HepG2 (cell line): ENCODE results near the gene SIGMAR1. TPM values are rescaled to one million over a fixed set of nuclear protein-coding genes. Genes with fewer than 3 reads are reported as not detected.
A peak's percentile ranks its signal among the peaks of the same experiment; 100 is the strongest.

Experiments used
- CHD4 ChIP-seq: fragments of 200-600 bp; sonication (generic); IDR thresholded peaks from 2 replicates; pipeline ENCODE4 v1.7.0; 2017; ENCODE audit warnings: mild to moderate bottlenecking, low read length, borderline replicate concordance
- FOXP1 ChIP-seq, 2 experiments: fragments of 450-650 bp in 1 of 2; IDR thresholded peaks; 2 replicates each; pipeline ENCODE4 v1.6.1; 2017 to 2018; ENCODE audit warnings: antibody characterized with exemption in 1 of 2
- GATA4 ChIP-seq: sonication (generic); IDR thresholded peaks from 2 replicates; pipeline ENCODE4 v1.6.1; 2016; ENCODE audit warnings: antibody characterized with exemption, low read depth, borderline replicate concordance
- GATAD1 ChIP-seq: IDR thresholded peaks from 2 replicates; pipeline ENCODE4 v1.6.1; 2016; ENCODE audit warnings: missing genetic modification reagents, missing compliant biosample characterization
- NAIF1 ChIP-seq: sonication (generic); formaldehyde crosslinking; IDR thresholded peaks from 2 replicates; pipeline ENCODE4 v1.5.0; 2020; ENCODE audit warnings: mild to moderate bottlenecking, missing genetic modification reagents, borderline replicate concordance
- RBM39 ChIP-seq: fragments of 200-400 bp; formaldehyde crosslinking; IDR thresholded peaks from one replicate; pipeline ENCODE4 v1.6.1; 2018; ENCODE audit warnings: antibody characterized with exemption, mild to moderate bottlenecking, low read depth, low read length; ENCODE audit not compliant: poor library complexity, severe bottlenecking
- SP2 ChIP-seq: sonication (generic); formaldehyde crosslinking; IDR thresholded peaks from 2 replicates; pipeline ENCODE4 v1.5.1; 2020; ENCODE audit warnings: mild to moderate bottlenecking, missing genetic modification reagents
- SRSF1 ChIP-seq: fragments of 200-400 bp; formaldehyde crosslinking; optimal IDR thresholded peaks from 2 replicates; pipeline ENCODE3; 2017; ENCODE audit warnings: mild to moderate bottlenecking, low read depth, low read length, moderate library complexity
- SYNCRIP ChIP-seq: fragments of 200-400 bp; formaldehyde crosslinking; IDR thresholded peaks from 2 replicates; pipeline ENCODE4 v1.6.1; 2018; ENCODE audit warnings: mild to moderate bottlenecking, low read depth, low read length; ENCODE audit not compliant: insufficient read depth
- ZFP36 ChIP-seq: fragments of 150-350 bp; IDR thresholded peaks from 2 replicates; pipeline ENCODE4 v1.6.1; 2018; ENCODE audit warnings: borderline replicate concordance, low read length, low read depth; ENCODE audit not compliant: partially characterized antibody
- ZGPAT ChIP-seq: IDR thresholded peaks from 2 replicates; pipeline ENCODE4 v1.6.1; 2016; ENCODE audit warnings: mild to moderate bottlenecking
- ZNF329 ChIP-seq: sonication (generic); formaldehyde crosslinking; IDR thresholded peaks from 2 replicates; pipeline ENCODE4 v1.9.0; 2021; ENCODE audit warnings: low read depth, mild to moderate bottlenecking, missing genetic modification reagents
- ZNF652 ChIP-seq: IDR thresholded peaks from 2 replicates; pipeline ENCODE4 v1.6.1; 2016; ENCODE audit warnings: low read depth, borderline replicate concordance
- ZNF710 ChIP-seq: sonication (generic); formaldehyde crosslinking; IDR thresholded peaks from 2 replicates; pipeline ENCODE4 v1.5.0; 2020; ENCODE audit warnings: mild to moderate bottlenecking, missing genetic modification reagents, borderline replicate concordance
- ZSCAN31 ChIP-seq: sonication (generic); formaldehyde crosslinking; IDR thresholded peaks from 2 replicates; pipeline ENCODE4 v1.5.0; 2020; ENCODE audit warnings: low read depth, mild to moderate bottlenecking, missing genetic modification reagents
- ZSCAN9 ChIP-seq: IDR thresholded peaks from 2 replicates; pipeline ENCODE4 v1.6.1; 2016; ENCODE audit warnings: borderline replicate concordance
- polyA plus RNA-seq, 8 experiments: library from polyadenylated mRNA; depleted of rRNA in 3 of 8; stranded (reverse) in 7 of 8; unstranded in 1 of 8; fragments of >200 nt; fragmentation: Illumina TruSeq in 4 of 8; extraction: Trizol in 4 of 8; gene quantifications; 2 replicates each; pipeline versions ENCODE4 v1.2.1 to v1.2.3, GENCODE V29; 2011 to 2016; ENCODE audit warnings: low read depth in 4 of 8, missing spikeins in 1 of 8, mixed read lengths in 1 of 8; ENCODE audit not compliant: insufficient read depth in 1 of 8
- total RNA-seq, 5 experiments: library from RNA; depleted of rRNA; stranded (reverse); fragments of >200 nt; fragmentation: Illumina TruSeq; extraction: Trizol; gene quantifications; 2 replicates each; pipeline ENCODE4 v1.2.3, GENCODE V29; 2016; ENCODE audit warnings: low read depth in 1 of 5
- TF ChIP-seq, protein P1 (sequence below): sonication (generic); formaldehyde crosslinking; IDR thresholded peaks from 2 replicates; pipeline ENCODE4 v1.4.0; 2020; ENCODE audit warnings: missing genetic modification reagents
- TF ChIP-seq, protein P2 (sequence below): sonication (generic); formaldehyde crosslinking; IDR thresholded peaks from 2 replicates; pipeline ENCODE4 v1.4.0; 2020; ENCODE audit warnings: missing genetic modification reagents, borderline replicate concordance
- TF ChIP-seq, protein P3 (sequence below): sonication (generic); formaldehyde crosslinking; IDR thresholded peaks from 2 replicates; pipeline ENCODE4 v1.4.0; 2020; ENCODE audit warnings: missing genetic modification reagents

SIGMAR1 gene
- total and polyA plus RNA-seq, 2 of the 13 experiments (the other 11 are each of a cell fraction or from before 2014, with no cell fraction given): 38.9 to 60.8 TPM

DNA sequence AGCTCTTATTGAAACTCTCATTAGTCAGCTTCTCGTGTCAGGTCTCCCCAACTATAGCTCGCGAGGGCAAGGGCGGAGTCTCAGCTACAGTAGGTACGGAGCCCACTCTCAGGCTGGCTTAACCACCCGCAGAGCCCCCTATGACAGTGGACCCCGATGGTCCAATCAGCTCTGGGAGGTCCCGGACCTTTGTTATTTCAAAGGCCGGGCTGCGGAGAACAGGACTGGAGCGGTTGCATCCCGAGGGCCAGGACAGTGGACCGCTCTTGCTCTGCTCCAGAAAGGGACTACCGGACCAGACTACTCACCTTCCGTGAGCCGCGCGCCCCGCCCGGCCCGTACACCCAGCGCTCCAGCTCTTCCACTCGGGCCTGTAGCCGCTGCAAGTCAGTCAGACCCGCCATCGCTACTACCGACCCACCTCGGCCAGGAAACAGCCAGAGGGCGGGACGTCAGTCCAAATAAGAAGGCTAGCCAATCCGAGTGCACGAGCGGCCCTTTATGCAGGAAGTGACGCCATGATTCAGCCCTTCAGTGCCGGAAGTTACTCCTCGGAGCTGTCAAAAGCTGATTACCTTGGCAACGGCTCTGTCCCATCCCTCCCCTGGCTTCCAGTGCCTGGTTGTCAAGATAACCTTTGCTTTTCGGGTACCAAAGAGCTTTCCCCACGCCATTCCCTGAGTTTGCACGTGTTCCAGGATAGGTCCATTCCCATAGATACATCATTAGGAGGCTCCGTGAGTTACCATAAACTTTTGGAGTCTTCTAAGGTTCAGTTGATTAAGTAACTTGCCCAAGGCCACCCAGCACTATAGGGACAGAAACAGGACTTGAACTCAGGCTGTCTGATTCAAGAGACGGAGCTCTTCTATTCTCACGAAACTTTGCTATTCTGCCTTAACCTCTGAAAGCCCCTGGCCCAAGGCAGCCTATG is 17.3 kb downstream of the SIGMAR1 start, which contains the start of gene DCTN3 (continued):
- TF ChIP-seq ZNF710 (CRISPR knock-in tag): peak; percentile 43; the same call in 1 of the 2 replicates
- TF ChIP-seq, protein P1, sequence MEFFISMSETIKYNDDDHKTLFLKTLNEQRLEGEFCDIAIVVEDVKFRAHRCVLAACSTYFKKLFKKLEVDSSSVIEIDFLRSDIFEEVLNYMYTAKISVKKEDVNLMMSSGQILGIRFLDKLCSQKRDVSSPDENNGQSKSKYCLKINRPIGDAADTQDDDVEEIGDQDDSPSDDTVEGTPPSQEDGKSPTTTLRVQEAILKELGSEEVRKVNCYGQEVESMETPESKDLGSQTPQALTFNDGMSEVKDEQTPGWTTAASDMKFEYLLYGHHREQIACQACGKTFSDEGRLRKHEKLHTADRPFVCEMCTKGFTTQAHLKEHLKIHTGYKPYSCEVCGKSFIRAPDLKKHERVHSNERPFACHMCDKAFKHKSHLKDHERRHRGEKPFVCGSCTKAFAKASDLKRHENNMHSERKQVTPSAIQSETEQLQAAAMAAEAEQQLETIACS: no peak
- no peak for TF ChIP-seq NAIF1 (CRISPR knock-in tag)
- TF ChIP-seq SYNCRIP: no peak
- no peak for TF ChIP-seq ZNF329 (CRISPR knock-in tag)
- TF ChIP-seq ZNF652 (CRISPR knock-in tag): no peak
- no peak for TF ChIP-seq CHD4
- TF ChIP-seq ZSCAN31 (CRISPR knock-in tag): no peak
- TF ChIP-seq RBM39: no peak
- TF ChIP-seq ZSCAN9 (CRISPR knock-in tag): no peak
- TF ChIP-seq, protein P2, sequence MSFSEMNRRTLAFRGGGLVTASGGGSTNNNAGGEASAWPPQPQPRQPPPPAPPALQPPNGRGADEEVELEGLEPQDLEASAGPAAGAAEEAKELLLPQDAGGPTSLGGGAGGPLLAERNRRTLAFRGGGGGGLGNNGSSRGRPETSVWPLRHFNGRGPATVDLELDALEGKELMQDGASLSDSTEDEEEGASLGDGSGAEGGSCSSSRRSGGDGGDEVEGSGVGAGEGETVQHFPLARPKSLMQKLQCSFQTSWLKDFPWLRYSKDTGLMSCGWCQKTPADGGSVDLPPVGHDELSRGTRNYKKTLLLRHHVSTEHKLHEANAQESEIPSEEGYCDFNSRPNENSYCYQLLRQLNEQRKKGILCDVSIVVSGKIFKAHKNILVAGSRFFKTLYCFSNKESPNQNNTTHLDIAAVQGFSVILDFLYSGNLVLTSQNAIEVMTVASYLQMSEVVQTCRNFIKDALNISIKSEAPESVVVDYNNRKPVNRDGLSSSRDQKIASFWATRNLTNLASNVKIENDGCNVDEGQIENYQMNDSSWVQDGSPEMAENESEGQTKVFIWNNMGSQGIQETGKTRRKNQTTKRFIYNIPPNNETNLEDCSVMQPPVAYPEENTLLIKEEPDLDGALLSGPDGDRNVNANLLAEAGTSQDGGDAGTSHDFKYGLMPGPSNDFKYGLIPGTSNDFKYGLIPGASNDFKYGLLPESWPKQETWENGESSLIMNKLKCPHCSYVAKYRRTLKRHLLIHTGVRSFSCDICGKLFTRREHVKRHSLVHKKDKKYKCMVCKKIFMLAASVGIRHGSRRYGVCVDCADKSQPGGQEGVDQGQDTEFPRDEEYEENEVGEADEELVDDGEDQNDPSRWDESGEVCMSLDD (CRISPR knock-in tag): no peak
- peak; percentile 86 for TF ChIP-seq GATAD1 (CRISPR knock-in tag)
- no peak for TF ChIP-seq ZFP36
- peak; percentile 70 for TF ChIP-seq SRSF1
- TF ChIP-seq FOXP1 (IDR thresholded peaks at IDR 0.05): no peak
- TF ChIP-seq FOXP1 (CRISPR knock-in tag; IDR thresholded peaks at IDR 0.05): no peak
- TF ChIP-seq GATA4: no peak
- TF ChIP-seq ZGPAT (CRISPR knock-in tag): no peak
- peak; percentile 91 for TF ChIP-seq SP2 (CRISPR knock-in tag)
- TF ChIP-seq, protein P3, sequence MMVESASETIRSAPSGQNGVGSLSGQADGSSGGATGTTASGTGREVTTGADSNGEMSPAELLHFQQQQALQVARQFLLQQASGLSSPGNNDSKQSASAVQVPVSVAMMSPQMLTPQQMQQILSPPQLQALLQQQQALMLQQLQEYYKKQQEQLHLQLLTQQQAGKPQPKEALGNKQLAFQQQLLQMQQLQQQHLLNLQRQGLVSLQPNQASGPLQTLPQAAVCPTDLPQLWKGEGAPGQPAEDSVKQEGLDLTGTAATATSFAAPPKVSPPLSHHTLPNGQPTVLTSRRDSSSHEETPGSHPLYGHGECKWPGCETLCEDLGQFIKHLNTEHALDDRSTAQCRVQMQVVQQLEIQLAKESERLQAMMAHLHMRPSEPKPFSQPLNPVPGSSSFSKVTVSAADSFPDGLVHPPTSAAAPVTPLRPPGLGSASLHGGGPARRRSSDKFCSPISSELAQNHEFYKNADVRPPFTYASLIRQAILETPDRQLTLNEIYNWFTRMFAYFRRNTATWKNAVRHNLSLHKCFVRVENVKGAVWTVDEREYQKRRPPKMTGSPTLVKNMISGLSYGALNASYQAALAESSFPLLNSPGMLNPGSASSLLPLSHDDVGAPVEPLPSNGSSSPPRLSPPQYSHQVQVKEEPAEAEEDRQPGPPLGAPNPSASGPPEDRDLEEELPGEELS: no peak
